Stomach (tissue), 4 donors: Measurements from ENCODE around the gene SLC29A2.

Experiments
- EP300 ChIP-seq: sonication (generic); formaldehyde crosslinking; IDR thresholded peaks from one replicate; pipeline ENCODE4 v1.6.1; 2017; ENCODE audit warnings: antibody characterized with exemption
- POLR2A ChIP-seq, 4 donors: fragments of 450-650 bp; IDR thresholded peaks; one replicate each; pipeline ENCODE4 v1.6.1; 2016; ENCODE audit warnings: antibody characterized with exemption in 4 of 4, control low read depth in 2 of 4, mild to moderate bottlenecking in 1 of 4, moderate library complexity in 1 of 4
- POLR2AphosphoS5 ChIP-seq, 3 donors: sonication (generic); formaldehyde crosslinking; IDR thresholded peaks; one replicate each; pipeline ENCODE4 v1.6.1; 2016; ENCODE audit warnings: antibody characterized with exemption in 3 of 3
- TF ChIP-seq, protein P1 (sequence below), 7 experiments: fragments of 450-650 bp in 4 of 7; fragments of 200-600 bp in 3 of 7; sonication (generic) in 3 of 7; IDR thresholded peaks; one replicate each; pipeline ENCODE4 v1.5.1; 2016 to 2019; ENCODE audit warnings: antibody characterized with exemption in 7 of 7, control low read depth in 2 of 7, mild to moderate bottlenecking in 1 of 7

DNA sequence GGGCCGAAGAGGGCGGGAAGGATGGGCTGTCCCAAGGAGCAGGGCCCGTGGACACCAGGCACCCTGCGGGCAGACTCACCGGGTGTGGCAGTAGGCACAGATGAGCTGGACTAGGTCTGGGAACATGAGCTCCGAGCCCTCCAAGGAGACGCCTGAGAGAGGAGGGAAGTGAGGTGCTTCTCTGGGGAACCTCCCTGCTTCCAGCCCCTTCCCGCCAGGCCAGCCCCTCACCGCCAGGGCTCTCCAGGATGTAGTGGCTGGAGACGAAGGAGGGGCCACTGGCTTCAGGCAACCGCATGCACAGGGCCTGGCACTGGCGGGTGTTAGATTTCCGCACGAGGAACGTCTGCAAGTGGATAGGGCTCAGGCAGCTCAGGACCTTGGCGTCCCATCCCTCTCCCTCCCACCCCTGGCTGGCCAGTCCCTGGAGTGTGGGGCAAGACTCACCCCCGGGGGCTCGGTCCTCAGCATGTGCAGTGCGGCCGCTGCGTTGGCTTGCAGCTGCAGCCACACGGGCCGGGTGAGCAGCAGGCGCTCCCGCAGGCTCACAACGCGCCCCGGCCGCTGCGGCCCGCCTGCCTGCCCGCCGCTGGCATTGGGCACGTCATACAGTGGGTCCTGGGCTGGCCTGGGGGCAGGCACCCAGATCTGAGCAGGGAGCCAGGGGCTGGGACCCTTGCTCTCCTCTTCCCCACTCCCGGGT lies 35.9 kb downstream of the SLC29A2 start:
- TF ChIP-seq, protein P1, sequence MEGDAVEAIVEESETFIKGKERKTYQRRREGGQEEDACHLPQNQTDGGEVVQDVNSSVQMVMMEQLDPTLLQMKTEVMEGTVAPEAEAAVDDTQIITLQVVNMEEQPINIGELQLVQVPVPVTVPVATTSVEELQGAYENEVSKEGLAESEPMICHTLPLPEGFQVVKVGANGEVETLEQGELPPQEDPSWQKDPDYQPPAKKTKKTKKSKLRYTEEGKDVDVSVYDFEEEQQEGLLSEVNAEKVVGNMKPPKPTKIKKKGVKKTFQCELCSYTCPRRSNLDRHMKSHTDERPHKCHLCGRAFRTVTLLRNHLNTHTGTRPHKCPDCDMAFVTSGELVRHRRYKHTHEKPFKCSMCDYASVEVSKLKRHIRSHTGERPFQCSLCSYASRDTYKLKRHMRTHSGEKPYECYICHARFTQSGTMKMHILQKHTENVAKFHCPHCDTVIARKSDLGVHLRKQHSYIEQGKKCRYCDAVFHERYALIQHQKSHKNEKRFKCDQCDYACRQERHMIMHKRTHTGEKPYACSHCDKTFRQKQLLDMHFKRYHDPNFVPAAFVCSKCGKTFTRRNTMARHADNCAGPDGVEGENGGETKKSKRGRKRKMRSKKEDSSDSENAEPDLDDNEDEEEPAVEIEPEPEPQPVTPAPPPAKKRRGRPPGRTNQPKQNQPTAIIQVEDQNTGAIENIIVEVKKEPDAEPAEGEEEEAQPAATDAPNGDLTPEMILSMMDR (IDR thresholded peaks at IDR 0.05), result no peak
- TF ChIP-seq EP300, result no peak
- no peak for TF ChIP-seq POLR2AphosphoS5 (IDR thresholded peaks at IDR 0.05)
- no peak for TF ChIP-seq POLR2A (IDR thresholded peaks at IDR 0.05)
